Thyroid gland (tissue), 4 donors: ENCODE data around the gene NRP2.

ENCODE experiments used
- CTCF ChIP-seq, 6 experiments: fragments of 200-600 bp in 3 of 6; fragments of 450-650 bp in 3 of 6; sonication (generic) in 3 of 6; IDR thresholded peaks; one replicate each; pipeline ENCODE4 v1.5.1; 2016 to 2019; ENCODE audit warnings: antibody characterized with exemption in 6 of 6, mild to moderate bottlenecking in 2 of 6, inconsistent platforms in 1 of 6, moderate library complexity in 1 of 6
- POLR2A ChIP-seq, 2 donors: fragments of 450-650 bp; IDR thresholded peaks; one replicate each; pipeline ENCODE4 v1.6.1; 2017; ENCODE audit warnings: antibody characterized with exemption in 2 of 2, mild to moderate bottlenecking in 2 of 2, moderate library complexity in 1 of 2

GRCh38 chr2:205679410-205680009, 2.8 kb upstream of the NRP2 start:
- TF ChIP-seq CTCF (IDR thresholded peaks at IDR 0.05): no peak
- no peak for TF ChIP-seq POLR2A (IDR thresholded peaks at IDR 0.05)
